ENCODE results near the gene RBM26. TPM values are rescaled to one million over a fixed set of nuclear protein-coding genes. Genes with fewer than 3 reads are reported as not detected.

The RBM26 gene
- total RNA-seq, 4 donors from 2014 or later = 54.7 to 67.5 (median 56.8) TPM

Small RNAs within 50 kb of the gene (small RNA-seq; reads per million reads assigned to genes)
- not detected for gene RNA5SP33

Other genes starting within 250 kb of the RBM26 start
- gene NDFIP2, start 74.9 kb upstream of the RBM26 start, total RNA-seq = 10 to 100 TPM; 19.4 to 31.3 (median 23.7) TPM

Measured in thyroid gland (tissue), 4 donors.